NCI-H1092 (cell line): ENCODE data around the gene DNASE2.
"Not testable (repeated sequence)": the region's sequence is repeated elsewhere in the genome, so short reads cannot be mapped to it uniquely, and the experiment has no call there.

Source experiments
- DNase-seq: peaks from one replicate; lab custom pipeline; 2025; lab: John Stamatoyannopoulos, UW

The DNASE2 gene, protein sequence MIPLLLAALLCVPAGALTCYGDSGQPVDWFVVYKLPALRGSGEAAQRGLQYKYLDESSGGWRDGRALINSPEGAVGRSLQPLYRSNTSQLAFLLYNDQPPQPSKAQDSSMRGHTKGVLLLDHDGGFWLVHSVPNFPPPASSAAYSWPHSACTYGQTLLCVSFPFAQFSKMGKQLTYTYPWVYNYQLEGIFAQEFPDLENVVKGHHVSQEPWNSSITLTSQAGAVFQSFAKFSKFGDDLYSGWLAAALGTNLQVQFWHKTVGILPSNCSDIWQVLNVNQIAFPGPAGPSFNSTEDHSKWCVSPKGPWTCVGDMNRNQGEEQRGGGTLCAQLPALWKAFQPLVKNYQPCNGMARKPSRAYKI

DNA sequence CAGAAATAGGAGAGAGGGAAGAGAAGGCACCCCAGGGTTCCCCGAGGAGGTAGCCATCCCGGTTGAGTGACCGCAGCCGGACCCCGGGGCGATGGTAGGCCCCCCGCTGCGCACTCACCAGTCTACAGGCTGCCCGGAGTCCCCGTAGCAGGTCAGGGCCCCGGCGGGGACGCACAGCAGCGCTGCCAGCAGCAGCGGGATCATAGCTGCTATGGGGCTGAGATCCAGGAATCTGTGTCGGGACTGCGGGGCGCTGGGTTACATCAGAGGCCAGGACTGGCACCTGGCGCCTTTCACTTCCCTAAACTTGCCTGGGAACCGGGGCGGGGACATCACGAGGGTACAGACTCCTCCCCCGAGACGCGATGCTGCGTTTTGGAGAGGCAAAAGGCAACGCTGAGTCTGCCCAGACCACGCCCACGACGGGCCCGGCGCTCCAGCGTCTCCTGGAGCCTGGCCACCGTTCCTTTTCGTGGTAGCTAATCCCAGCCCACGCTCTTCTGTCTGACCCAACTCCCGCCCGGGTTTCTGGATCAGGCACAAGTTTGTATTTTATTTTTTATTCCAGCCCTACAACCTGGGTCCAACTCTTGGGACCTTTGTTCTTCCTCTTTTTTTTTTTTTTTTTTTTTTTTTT, at the start of gene DNASE2:
DNASE2 (minus strand) TSS at position 278 of the 637 bp plus-strand sequence; CDS start at position 204, 74 bp downstream.
- peak; percentile 91 for DNase-seq

DNA sequence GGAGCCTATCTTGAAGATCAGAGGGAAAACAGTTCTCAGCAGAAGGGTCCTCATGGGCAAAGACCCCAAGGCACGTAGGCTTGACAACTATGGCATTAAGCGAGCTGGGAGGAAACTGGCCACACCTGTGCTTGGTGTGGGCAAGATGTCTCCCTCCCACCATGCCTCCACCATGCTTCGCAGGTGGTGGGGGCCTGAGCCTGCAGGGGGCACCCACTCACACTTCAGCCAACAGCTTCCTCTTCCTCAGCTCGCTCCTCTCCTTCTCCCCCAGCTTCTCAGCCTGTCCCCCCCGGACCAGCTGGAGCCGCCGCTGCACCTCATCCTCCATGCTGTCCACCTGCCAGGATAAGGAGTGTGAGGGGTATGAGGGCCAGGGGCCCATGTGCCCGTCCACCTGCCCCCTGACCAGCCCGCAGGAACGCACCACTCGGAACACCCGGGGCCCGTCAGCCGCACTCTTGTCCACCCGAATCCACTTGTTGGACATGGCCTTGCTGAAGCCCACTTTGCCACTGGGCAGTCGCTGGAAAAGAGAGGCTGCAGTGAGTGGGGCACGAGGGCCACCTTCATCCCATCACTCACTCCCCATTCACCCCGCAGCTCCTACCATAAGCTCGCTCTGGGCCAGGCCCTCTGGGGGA, 48.9 kb upstream of the DNASE2 start:
- DNase-seq = no peak

DNA sequence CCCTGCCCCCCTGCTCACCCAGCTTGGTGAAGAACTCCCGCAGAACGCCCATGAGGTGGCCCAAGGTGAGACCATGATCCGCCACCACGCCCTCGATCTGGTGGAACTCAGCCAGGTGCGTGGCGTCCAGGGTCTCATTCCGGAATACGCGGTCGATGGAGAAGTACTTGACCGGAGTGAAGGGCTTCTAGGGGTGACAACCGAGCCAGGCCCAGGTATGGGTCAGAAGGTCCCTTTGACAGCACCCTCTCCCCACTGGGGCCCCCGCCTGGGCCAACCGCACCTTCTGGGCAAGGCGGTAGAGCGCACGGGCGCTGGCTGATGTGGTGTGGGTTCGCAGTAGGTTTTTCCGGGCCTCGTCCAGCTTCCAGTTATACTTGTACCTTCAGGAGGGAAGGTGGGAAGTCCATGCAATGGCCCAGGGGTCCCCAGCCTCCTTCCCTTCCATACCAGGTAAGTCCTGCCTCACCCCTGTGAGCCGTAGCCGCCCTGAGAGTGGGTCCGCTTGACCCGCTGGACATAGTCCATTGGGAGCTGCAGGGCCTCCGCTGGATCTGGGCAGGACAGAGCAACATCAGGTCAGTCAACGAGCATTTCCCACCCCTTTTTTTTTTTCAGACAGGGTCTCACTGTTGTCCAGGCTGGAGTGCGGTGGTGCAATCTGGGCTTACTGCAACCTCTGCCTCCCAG, 43.5 kb upstream of the DNASE2 start:
- DNase-seq = no peak

DNA sequence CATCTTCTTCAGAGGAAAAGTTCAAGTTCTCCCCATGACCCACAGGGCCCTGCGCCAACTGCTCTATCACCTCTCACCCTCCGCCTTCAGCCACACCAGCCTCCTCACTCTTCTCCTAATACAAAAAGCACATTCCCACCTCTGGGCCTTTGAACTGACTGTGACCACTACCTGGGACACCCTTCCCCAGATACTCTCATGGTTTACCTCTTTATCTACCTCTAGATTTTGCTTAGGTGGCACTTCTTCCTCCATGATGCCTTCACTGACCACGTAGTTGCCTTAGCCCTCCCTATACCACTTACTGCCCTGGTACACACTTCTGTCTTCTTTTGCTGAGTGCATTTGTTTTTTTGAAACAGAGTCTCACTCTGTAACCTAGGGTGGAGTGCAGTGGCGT, 41.7 kb upstream of the DNASE2 start:
- no peak for DNase-seq

DNA sequence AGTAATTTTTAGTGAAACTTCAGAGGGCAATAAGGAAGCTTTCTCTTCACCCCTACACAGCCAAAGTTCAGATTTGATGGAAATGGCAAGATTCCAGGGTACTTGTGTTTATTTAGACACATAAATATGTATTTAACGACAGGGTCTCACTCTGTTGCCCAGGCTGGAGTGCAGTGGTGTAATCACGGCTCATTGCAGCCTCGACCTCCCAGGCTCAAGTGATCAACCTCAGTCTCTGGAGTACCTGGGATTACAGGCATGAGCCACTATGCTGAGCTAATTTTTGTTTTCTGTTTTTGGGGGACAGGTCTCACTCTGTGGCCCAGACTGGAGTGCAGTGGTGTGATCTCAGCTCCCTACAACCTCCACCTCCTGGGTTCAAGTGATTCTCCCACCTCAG, 39.8 kb upstream of the DNASE2 start:
- no peak for DNase-seq

DNA sequence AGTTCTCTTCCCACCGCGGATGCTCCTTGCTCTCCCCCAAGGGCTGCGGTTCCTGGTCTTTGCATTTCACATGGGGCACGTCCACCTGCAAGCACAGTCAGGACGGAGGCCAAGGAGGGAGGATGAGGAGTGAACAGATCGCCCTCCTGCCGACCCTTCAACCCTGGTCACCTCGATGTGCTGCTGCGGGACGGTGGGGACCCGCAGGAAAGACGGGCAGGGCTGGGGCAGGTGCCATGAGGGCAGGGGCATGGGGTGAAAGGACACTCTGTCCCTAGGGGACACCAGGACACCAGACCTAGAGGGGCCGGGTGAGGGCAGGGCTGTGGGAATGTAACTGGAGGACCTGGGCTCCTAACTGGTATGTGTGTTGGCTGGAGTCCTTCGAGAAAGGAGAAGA, 37.0 kb upstream of the DNASE2 start:
- DNase-seq = no peak

DNA sequence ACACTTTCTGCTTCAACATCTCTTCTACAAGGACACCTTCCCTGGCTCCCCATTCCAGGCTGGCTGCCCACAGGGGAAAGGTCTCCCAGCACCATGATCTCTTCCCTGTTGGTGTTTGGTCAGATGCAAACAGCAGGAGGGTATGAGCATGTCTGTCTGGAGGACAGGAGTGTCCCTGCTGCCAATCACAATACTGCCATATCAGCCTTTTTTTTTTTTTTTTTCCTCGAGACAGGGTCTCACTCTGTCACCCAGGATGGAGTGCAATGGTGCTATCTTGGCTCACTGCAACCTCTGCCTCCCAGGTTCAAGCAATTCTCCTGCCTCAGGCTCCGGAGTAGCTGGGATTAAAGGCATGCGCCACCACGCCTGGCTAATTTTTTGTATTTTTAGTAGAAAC, 34.6 kb upstream of the DNASE2 start:
- not testable (repeated sequence) for DNase-seq

DNA sequence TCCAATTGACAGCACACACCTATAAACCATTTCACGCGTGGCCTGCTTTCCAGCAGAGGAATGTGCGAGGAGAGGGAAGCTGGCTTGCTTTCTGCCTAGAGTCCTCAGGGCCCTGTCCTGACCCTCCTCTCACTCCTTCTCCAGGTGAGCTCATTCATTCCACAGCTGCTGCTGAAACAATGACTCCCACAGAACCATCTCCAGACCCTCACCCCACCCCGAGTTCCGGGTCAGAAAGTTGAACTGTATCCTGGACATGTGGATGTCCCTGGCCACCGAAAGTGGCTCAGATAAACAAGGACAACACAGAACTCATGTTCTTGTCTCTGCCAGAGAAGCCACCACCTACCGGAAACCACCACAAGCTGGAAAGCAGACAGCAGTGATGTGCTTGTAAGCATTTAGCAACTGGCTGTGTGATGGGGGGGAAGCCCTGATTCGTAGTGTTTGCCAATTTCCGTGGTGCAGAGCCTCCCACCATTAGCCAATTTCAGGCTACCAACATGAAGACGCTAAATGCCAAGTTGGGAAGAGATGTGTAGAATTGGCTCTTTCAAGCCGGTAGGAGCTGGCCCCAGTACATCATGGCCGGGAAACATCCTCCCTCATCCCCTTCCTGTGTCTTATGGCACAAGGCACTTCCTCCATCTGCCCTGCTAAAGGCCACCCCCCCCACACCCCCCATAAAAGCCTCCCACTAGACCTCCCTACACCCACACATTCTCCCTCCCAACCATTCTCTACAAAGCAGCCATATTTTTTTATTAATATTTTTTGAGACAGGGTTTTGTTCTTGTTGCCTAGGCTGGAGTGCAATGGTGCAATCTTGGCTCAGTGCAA, 32.8 kb upstream of the DNASE2 start:
- peak; percentile 52 for DNase-seq

DNA sequence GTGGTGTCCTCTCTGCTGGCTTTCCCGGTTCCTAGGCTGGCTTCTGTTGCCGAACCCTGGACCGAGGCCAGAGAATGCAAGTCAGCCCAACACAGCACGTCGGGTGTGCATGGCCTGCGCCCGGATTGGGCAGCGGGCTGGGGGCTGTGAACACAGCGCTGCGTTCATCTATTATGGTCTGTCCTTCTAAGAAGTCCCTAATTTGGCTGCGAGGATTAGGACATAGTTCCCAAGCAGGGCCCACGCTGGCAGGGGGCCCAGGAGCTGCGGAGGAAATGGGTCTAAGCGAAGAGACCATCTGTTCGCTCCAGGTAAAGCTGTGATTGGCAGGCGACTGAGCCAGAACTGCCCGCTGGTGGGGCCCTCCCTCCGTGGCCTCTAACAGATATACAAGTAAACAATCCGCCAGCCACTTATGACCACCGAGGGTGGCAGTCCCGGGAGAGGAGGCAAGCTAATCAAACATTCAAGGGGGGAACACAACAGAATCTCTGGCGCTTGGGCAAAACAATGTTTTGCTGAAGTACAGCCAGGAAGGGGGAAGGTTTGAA, 31.8 kb upstream of the DNASE2 start:
- DNase-seq = peak; percentile 99

DNA sequence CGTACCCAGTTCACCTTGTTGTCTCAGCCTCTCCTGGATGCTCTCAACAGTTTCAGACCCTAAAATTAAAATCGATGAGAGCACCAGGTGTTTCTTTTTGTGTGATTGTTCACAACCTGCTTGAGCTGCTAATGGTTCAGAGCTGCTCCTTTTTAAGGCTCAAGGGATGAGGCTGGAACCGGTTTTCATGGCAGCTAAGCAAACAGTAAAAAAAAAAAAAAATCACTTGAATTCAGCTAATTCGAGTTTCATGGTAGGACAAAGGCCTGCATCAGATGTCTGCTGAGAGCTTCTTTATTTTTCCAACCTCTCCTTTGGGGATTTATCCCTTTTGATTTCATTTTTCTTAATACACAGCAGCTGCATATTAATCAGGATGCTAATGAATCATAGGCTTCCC, 31.3 kb upstream of the DNASE2 start:
- peak; percentile 96 for DNase-seq

DNA sequence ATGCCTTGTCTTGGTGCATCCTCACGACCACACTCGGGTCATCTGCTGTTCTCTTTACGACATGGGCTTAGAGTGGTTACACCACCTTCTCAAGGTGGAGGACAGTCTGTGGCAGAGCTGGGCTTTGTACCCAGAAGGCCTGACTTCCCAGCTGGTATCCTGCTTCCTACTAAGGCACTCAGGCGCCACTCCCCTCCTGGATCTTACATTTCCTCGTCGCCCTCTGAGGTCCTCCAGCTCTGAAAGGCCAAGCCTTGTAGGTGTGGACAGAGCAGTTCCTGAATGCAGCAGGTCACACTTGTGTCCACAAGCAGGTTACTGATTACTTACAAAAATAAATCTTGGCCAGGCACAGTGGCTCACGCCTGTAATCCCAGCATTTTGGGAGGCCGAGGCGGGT, 25.9 kb upstream of the DNASE2 start:
- DNase-seq = no peak

DNA sequence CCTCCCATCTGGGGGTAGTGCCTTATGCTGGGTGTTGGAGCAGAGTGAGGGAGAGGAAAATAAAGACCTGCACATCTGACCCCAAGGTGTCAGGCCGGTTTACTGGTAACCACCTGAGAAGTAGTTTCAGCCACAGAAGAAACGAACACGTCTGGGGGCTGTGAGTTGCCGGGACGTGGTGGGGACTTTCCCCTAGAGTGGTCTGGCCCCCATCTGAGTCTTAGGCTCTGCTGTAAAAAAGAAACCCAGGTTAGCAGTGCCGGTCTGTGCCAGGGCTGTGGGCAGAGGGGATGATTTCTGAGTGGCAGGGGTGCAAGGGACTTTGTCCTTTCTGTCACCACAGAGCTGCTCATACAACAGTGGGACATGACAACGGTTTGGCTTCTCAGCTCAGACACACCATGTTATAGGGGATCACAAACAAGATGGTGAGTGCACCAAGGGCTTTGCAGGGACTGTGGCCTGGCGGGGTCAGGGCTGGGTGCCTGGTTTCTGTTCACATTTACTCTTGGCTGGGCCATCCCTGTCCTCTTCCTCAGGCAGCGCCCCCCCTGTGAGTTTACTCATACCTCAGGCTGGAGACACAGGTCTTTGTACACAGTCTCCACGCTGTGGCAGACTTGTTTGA, 18.8 kb upstream of the DNASE2 start:
- DNase-seq = no peak

DNA sequence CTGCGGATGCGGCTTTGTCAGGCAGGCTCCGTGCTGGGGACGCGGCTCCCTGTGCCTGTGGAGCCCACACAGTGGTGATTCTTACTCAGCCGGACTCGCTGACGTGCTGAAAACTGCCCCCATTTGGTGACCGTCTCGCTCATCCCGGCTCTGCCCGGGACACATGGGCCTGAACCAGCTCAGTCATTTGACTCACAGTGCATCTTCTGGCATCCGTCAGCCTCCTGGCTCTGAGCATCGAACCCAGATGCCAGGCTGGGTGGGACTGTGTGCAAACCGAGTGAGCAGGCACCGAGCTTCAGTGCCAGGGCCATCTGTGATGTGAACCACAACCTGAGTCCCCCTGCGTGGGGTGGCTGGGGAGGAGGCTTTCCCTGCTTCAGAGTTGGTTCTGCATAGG, 15.2 kb upstream of the DNASE2 start:
- DNase-seq = no peak

DNA sequence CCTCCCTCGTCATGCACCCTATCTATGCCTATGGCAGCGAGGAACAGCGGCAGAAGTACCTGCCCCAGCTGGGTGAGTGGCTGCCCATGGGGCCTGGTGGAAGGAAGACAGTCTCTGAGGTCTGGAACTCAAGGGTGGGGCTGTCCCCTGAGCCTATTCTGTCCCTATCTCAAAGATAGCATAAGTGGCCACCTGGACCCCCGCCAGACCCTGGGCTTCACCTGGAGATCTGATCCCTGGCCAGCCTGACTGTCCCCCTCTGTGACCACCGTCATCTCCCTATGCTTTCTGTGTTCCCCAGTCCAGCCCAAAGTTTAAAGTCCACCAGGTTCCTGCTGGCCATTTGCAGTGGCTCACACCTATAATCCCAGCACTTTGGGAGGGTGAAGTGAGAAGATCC, 12.3 kb upstream of the DNASE2 start:
- DNase-seq = no peak

DNA sequence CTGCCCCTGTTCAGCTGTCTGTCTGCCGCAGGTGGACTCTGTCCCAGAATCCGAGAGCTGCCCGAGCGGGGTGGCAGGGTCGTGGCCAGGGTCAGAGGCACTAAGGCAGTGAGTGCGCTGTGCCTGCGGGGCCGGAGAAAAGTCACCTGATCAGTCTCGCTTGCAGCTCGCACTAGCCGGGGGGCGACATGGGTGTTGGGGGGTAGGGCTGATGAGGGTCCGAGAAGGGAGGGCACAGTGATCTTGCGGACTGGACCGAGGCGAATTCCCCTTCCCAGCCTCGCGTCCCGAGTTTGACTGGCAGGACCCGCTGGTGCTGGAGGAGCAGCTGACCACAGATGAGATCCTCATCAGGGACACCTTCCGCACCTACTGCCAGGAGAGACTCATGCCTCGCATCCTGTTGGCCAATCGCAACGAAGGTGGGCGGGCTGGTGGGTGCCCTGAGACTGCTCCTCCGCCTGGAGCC, 10.3 kb upstream of the DNASE2 start:
- no peak for DNase-seq

DNA sequence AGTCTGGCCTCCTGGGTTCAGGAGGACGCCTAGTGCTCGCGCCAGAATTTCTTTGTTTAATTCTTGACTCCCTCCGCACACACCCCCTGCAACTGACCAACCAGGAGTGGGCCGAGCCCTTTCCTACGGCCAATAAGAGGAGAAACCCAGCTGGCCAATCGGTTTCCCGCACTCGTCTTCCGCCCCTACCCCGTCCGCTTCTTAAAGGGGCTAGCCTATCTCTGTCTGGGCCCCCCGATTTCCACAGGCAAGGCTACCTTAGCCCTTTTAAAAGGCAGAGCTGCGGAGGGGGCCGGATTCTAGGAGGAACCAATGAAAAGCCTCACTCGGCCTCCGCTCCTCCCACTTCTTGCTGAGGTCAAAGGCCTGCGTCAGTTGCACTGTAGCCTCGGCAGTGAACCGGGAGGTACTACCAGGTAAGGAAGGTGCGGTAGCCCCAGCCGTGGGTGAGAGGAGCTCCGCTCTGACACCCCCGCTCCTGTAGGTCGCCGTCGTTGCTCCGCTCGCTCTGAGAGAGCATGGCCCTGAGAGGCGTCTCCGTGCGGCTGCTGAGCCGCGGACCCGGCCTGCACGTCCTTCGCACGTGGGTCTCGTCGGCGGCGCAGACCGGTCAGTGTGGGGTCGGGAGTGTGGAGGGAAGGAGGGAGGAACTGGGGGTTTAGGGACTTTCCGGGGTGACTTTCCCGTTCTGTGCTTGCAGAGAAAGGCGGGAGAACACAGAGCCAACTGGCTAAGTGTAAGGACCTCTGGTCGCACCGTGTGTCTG, 9.7 kb upstream of the DNASE2 start, which contains the start of gene GCDH:
GCDH (plus strand) TSS at position 374 of the 766 bp plus-strand sequence; CDS start at position 519, 145 bp downstream.
- peak; percentile 99 for DNase-seq

DNA sequence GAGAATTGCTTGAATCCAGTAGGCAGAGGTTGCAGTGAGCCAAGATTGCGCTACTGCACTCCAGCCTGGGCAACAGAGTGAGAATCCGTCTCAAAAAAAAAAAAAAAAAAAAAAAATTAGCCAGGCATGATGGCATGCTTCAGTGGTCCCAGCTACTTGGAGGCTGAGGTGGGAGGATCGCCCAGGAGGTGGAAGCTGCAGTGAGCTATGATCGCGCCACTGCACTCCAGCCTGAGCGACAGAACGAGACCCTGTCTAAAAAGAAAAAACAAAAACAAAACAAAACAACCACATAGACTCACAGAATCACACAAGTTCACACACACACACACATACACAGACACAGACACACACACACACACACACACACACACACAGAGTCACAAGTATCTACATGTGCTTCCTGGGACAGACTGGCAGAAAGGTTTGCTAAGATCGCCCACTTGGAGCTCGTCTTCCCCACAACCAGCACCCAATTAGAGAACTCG, 9.1 kb upstream of the DNASE2 start:
- DNase-seq = not testable (repeated sequence)

DNA sequence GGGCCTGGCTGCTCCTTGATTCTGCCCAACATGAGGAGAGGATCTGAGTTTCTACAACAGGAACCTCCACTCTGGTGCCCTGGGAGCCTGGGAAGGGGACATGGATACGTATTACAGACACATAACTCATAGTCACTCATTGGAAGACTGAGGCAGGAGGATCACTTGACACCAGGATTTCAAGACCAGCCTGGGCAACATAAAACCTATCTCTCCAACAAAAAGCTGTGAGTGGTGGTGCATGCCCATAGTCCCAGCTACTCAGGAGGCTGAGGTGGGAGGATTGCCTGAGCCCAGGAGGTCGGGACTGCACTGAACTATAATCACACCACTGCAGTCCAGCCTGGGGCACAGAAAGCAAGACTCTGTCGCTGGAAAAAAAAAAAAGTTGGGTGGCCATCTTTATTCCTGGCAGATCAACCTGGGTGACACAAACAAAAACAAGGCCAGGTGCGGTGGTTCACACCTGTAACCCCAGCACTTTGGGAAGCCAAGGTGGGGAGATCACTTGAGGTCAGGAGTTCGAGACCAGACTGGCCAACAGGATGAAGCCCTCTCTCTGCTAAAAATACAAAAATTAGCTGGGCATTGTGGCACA, 6.9 kb upstream of the DNASE2 start:
- DNase-seq = no peak
